Muscle of leg (tissue), 11 donors: ENCODE results near the gene UBR1. TPM values are rescaled to one million over a fixed set of nuclear protein-coding genes. Genes with fewer than 3 reads are reported as not detected.
A peak's percentile ranks its signal among the peaks of the same experiment; 100 is the strongest.
"Not testable (repeated sequence)": the region's sequence is repeated elsewhere in the genome, so short reads cannot be mapped to it uniquely, and the experiment has no call there.

ENCODE experiments used
- DNase-seq: peaks from one replicate; pipeline ENCODE4 v3.0.0; 2013
- H3K27ac ChIP-seq: one replicate; pipeline ENCODE4 v1.5.1; 2013; ENCODE audit warnings: mild to moderate bottlenecking, low read length, control low read depth
- H3K27me3 ChIP-seq: one replicate; pipeline ENCODE4 v1.6.1; 2013; ENCODE audit warnings: low read length; ENCODE audit not compliant: control insufficient read depth, insufficient read depth
- H3K36me3 ChIP-seq: one replicate; pipeline ENCODE4 v1.6.1; 2013; ENCODE audit warnings: low read length; ENCODE audit not compliant: control insufficient read depth, insufficient read depth
- H3K4me1 ChIP-seq: one replicate; pipeline ENCODE4 v1.6.1; 2013; ENCODE audit warnings: low read length; ENCODE audit not compliant: control insufficient read depth, insufficient read depth
- H3K4me3 ChIP-seq: one replicate; pipeline ENCODE4 v1.5.1; 2013; ENCODE audit warnings: low read length, control low read depth
- H3K9me3 ChIP-seq: replicated peaks from 2 replicates; pipeline ENCODE4 v1.6.1; 2013; ENCODE audit warnings: low read depth, low read length; ENCODE audit not compliant: control insufficient read depth
- WGBS: methylation state at CpG from one replicate; pipeline ENCODE4 v1.1.5; 2013; ENCODE audit warnings: missing lambda C conversion rate; ENCODE audit not compliant: insufficient coverage; 5-methylcytosine and 5-hydroxymethylcytosine counted together
- polyA plus RNA-seq, 8 donors: library from polyadenylated mRNA; unstranded; fragments of 120-200 nt; gene quantifications; one replicate each; pipeline versions ENCODE4 v1.2.1 to v1.2.3, GENCODE V29; 2013; ENCODE audit warnings: inconsistent platforms in 1 of 8, low replicate concordance in 1 of 8; ENCODE audit not compliant: insufficient read length in 8 of 8, insufficient read depth in 1 of 8
- total RNA-seq: library from RNA; stranded (reverse); fragments of 120-200 nt; gene quantifications from one replicate; pipeline ENCODE4 v1.2.4, GENCODE V29; 2013

Gene UBR1
- total and polyA plus RNA-seq, 9 donors, result 13.6 to 27.4 (median 19.8) TPM

DNA sequence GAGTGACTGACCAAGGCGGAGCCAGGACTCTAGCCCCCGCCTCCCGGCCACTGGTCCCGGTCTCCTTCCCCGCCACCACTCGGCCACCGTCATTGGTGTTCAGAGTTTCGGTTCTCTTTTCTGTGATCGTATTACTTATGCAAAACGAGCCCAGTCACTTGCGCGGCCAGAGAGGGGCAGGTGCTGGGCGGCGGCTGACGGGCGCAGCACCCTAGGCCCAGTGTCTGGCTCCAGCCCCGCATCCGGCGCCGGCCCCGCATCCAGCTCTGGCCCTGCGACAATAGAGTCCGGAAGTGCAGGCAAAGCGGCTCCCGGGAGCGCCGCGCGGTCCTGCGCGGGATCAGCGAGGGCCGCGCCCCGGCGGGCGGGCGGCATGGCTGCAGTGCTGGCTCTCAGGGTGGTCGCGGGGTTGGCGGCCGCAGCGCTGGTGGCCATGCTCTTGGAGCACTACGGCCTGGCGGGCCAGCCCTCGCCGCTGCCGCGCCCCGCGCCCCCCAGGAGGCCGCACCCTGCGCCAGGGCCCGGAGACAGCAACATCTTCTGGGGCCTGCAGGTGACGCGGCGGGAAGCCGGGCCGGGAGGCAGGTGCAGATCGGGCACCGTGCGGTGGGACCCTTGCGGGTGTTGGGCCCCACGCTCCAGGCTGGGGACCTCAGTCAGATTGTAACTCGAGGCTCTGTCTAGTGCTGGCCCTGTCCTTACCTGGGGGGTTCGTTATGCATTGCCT lies 27.8 kb upstream of the UBR1 start, which contains the start of gene TMEM62:
TSS of gene TMEM62 (plus strand) at position 157 of the 727 bp plus-strand sequence. CDS start at position 374, 217 bp downstream.
- WGBS, result under 1% methylated on average over 65 of the region's 66 CpGs
- DNase-seq, result peak; percentile 86
- peaks cover 10% of the 10 kb centered on the region for H3K4me1 ChIP-seq
- H3K27me3 ChIP-seq, result peaks cover 2% of the 10 kb centered on the region
- no peaks in the 10 kb centered on the region for H3K9me3 ChIP-seq
- peak within 1 kb of the TSS; percentile 45 for H3K27ac ChIP-seq
- H3K4me3 ChIP-seq, result peak within 1 kb of the TSS; percentile 86
- H3K36me3 ChIP-seq, result peaks cover 15% of the 10 kb centered on the region

DNA sequence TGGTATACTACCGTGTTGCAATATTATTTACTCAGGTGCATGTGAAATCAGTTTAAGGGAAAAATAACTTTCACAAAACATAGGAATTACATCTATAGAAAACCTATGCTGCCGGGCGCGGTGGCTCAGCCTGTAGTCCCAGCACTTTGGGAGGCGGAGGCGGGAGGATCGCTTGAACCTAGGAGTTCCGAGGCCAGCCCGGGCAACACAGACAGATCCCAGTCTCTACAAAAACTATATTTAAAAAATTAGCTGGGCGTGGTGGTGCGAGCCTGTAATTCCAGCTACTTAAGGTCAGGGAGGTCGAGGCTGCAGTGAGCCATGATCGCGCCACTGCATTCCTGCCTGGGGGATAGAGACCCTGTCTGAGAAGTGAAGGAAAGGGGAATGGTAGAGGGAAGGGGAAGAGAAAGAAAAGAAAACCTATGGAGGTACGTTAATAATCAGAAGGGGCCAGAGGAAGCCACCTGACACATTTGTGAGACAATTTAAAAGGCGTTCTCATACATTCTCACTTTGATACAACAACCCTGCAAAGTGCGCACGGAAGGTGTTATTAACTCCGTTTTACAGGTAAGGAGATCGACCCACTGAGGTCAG lies 27.1 kb upstream of the UBR1 start:
- no peak for DNase-seq
- WGBS, result 17% methylated on average over 9 of the region's 20 CpGs
- Histone ChIP-seq H3K36me3 (peaks cover 10% of the 10 kb centered on the region), H3K4me3 (peak overlapping the region; percentile 86), H3K9me3 (no peaks in the 10 kb centered on the region), H3K27ac (peak overlapping the region; percentile 45), H3K27me3 (peaks cover 2% of the 10 kb centered on the region), H3K4me1 (peaks cover 10% of the 10 kb centered on the region)

GRCh38 chr15:43128980-43129335 lies 23.1 kb upstream of the UBR1 start:
- H3K36me3 ChIP-seq, result no peaks in the 10 kb centered on the region
- no peak overlapping the region for H3K4me3 ChIP-seq
- H3K27ac ChIP-seq, result no peak overlapping the region
- peaks cover 2% of the 10 kb centered on the region for H3K27me3 ChIP-seq
- DNase-seq, result no peak
- no CpG with 5 or more reads among the region's 4 CpGs for WGBS
- no peaks in the 10 kb centered on the region for H3K9me3 ChIP-seq
- H3K4me1 ChIP-seq, result peaks cover 6% of the 10 kb centered on the region

GRCh38 chr15:43128174-43128979 lies 22.5 kb upstream of the UBR1 start:
- H3K27ac ChIP-seq, H3K9me3 ChIP-seq, H3K27me3 ChIP-seq, H3K36me3 ChIP-seq, DNase-seq, H3K4me3 ChIP-seq, H3K4me1 ChIP-seq: not testable (repeated sequence)
- WGBS, result 85% methylated on average over 5 of the region's 10 CpGs

DNA sequence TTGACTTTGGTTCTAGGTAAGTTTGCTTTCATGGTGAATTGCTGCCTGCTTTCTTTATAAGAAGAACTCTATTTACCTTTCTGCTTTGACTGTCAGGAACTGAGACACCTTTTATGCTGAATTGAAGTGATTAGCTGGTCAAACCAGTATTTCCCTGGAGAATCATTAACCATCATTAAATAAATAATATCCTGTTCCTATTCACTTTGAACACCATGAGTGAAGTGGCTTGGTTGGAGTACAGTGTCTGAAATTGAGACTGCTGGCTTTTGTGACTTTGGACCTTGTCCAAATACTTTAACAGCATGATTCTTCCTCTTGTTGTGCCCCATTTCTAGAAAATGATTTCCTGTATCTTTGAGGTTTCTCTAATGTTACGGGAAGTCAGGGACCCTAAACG lies 21.9 kb upstream of the UBR1 start:
- Histone ChIP-seq H3K27me3 (peaks cover 2% of the 10 kb centered on the region), H3K36me3 (no peaks in the 10 kb centered on the region), H3K4me3 (no peak overlapping the region), H3K4me1 (peaks cover 6% of the 10 kb centered on the region), H3K27ac (no peak overlapping the region), H3K9me3 (no peaks in the 10 kb centered on the region)
- 68% methylated on average over 2 of the region's 2 CpGs for WGBS
- DNase-seq, result no peak

DNA sequence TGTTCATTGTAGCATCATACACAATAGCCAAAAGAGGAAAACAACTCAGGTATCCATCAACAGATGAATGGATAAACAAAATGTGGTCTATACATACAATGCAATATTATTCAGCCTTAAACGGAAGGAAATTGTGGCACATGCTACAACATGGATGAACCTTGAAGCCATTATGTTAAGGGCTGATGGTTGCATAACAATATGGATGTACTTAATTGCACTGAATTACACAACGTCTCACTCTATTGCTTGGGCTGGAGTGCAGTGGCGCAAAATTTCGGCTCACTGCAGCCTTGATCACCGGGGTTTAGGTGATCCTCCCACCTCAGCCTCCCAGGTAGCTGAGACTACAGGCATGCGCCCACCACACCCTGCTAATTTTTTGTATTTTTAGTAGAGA lies 20.5 kb upstream of the UBR1 start:
- WGBS, result 93% methylated on average over 3 of the region's 6 CpGs
- Histone ChIP-seq H3K27ac (no peak overlapping the region), H3K36me3 (no peaks in the 10 kb centered on the region), H3K27me3 (peaks cover 4% of the 10 kb centered on the region), H3K4me3 (no peak overlapping the region), H3K9me3 (no peaks in the 10 kb centered on the region), H3K4me1 (peaks cover 8% of the 10 kb centered on the region)
- no peak for DNase-seq

- no peak for DNase-seq
- WGBS, result 62% methylated on average over 3 of the region's 3 CpGs
Measured at GRCh38 chr15:43125100-43125661, 19.3 kb upstream of the UBR1 start.

DNA sequence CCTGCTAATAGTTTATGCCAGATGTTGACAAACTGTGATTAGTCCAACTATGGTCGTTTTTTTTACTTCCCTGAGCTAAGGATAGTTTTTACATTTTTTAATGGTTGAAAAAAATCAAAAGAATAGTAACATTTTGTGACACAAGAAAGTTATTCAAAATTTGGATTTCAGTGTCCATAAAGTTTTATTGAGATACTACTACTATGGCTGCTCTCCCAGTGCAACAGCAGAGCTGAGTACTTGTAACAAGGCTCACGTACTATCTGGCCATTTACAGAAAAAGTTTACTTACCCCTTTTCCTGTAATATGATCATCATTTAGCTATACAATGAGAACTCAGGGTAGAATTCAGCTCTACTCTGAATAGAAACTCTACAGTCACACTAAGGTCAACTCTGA lies 16.0 kb upstream of the UBR1 start:
- Histone ChIP-seq H3K9me3 (no peaks in the 10 kb centered on the region), H3K4me1 (peaks cover 8% of the 10 kb centered on the region), H3K36me3 (no peaks in the 10 kb centered on the region), H3K27me3 (peaks cover 13% of the 10 kb centered on the region), H3K27ac (no peak overlapping the region), H3K4me3 (no peak overlapping the region)
- DNase-seq, result no peak
- WGBS, result no CpG with 5 or more reads among the region's 2 CpGs

More at GRCh38 chr15:43125100-43125661, 19.3 kb upstream of the UBR1 start:
- Histone ChIP-seq H3K4me1 (peaks cover 8% of the 10 kb centered on the region), H3K36me3 (no peaks in the 10 kb centered on the region), H3K27me3 (peaks cover 8% of the 10 kb centered on the region), H3K4me3 (no peak overlapping the region), H3K27ac (no peak overlapping the region), H3K9me3 (no peaks in the 10 kb centered on the region)

- H3K9me3 ChIP-seq, result no peaks in the 10 kb centered on the region
- DNase-seq, result no peak
- peaks cover 17% of the 10 kb centered on the region for H3K27me3 ChIP-seq
- no peaks in the 10 kb centered on the region for H3K36me3 ChIP-seq
- 93% methylated on average over 2 of the region's 2 CpGs for whole genome bisulfite sequencing
- H3K27ac ChIP-seq, result no peak overlapping the region
- peaks cover 8% of the 10 kb centered on the region for H3K4me1 ChIP-seq
- H3K4me3 ChIP-seq, result no peak overlapping the region
Measured at GRCh38 chr15:43118829-43119228, 13.0 kb upstream of the UBR1 start.

- H3K4me1 ChIP-seq, result peaks cover 8% of the 10 kb centered on the region
- no peak for DNase-seq
- no peaks in the 10 kb centered on the region for H3K9me3 ChIP-seq
- H3K27ac ChIP-seq, result no peak overlapping the region
- no peaks in the 10 kb centered on the region for H3K36me3 ChIP-seq
- 67% methylated on average over 1 of the region's 1 CpG for WGBS
- H3K27me3 ChIP-seq, result peaks cover 17% of the 10 kb centered on the region
- H3K4me3 ChIP-seq, result no peak overlapping the region
Measured at GRCh38 chr15:43118286-43118685, 12.4 kb upstream of the UBR1 start.
